ENCODE data around the gene MTMR11.
"Not testable (repeated sequence)": the region's sequence is repeated elsewhere in the genome, so short reads cannot be mapped to it uniquely, and the experiment has no call there.

The MTMR11 gene

GRCh38 chr1:149886396-149887195, 50.1 kb downstream of the MTMR11 start:
- peak; percentile 94 for DNase-seq (ENCODE audit: low spot score)
- peak overlapping the region; percentile 81 for H3K4me3 ChIP-seq
- H3K27ac ChIP-seq: peak overlapping the region; percentile 98
- no peak for TF ChIP-seq CTCF (IDR thresholded peaks at IDR 0.05)

GRCh38 chr1:149886121-149886395, 50.6 kb downstream of the MTMR11 start:
- peak overlapping the region; percentile 98 for H3K27ac ChIP-seq
- DNase-seq (ENCODE audit: low spot score): not testable (repeated sequence)
- H3K4me3 ChIP-seq: peak overlapping the region; percentile 81

- Histone ChIP-seq H3K27ac (peak overlapping the region; percentile 98), H3K4me3 (peak overlapping the region; percentile 81)
- no peak for TF ChIP-seq CTCF (IDR thresholded peaks at IDR 0.05)
- peak; percentile 95 for DNase-seq (ENCODE audit: low spot score)
Measured at GRCh38 chr1:149885339-149886120, 51.1 kb downstream of the MTMR11 start.

GRCh38 chr1:149884433-149885338, 52.0 kb downstream of the MTMR11 start:
- peak overlapping the region; percentile 81 for H3K4me3 ChIP-seq
- TF ChIP-seq CTCF (IDR thresholded peaks at IDR 0.05): no peak
- H3K27ac ChIP-seq: peak overlapping the region; percentile 98
- no peak for DNase-seq (ENCODE audit: low spot score)

GRCh38 chr1:149883598-149884247, 53.0 kb downstream of the MTMR11 start:
- Histone ChIP-seq H3K27ac (no peak overlapping the region), H3K4me3 (no peak overlapping the region)
- TF ChIP-seq CTCF (IDR thresholded peaks at IDR 0.05): no peak
- DNase-seq (ENCODE audit: low spot score): no peak

GRCh38 chr1:149881876-149882275, 54.8 kb downstream of the MTMR11 start:
- TF ChIP-seq CTCF (IDR thresholded peaks at IDR 0.05): no peak
- Histone ChIP-seq H3K4me3 (no peak overlapping the region), H3K27ac (no peak overlapping the region)
- DNase-seq (ENCODE audit: low spot score): no peak

- Histone ChIP-seq H3K27ac (no peak overlapping the region), H3K4me3 (no peak overlapping the region)
- no peak for DNase-seq (ENCODE audit: low spot score)
- TF ChIP-seq CTCF (IDR thresholded peaks at IDR 0.05): no peak
Measured at GRCh38 chr1:149879556-149879955, 57.1 kb downstream of the MTMR11 start.

Data from coronary artery (tissue), 2 donors.